ENCODE measurements around the gene DCTN5. TPM values are rescaled to one million over a fixed set of nuclear protein-coding genes. Genes with fewer than 3 reads are reported as not detected.

DCTN5 gene
- total RNA-seq, 2 donors from 2014 or later: 38.8 to 63.6 TPM

DNA sequence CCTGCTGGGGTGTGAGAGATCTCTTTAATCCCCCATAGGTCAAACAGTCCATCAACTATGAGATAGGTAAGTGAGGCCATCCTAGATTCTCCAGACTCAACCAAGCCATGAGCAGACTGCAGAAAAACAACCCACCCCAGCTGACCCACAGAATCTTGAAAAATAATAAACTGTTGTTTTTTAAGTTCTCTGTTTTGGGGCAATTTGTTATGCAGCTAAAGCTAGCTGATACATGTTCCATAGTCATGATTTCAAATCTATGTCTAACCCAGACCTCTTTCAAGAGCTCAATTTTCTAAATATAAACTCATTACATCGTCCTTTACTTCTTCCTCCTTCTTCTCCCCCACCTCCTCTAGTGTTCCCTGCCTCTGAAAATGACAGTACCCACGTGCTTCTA is 61.7 kb downstream of the DCTN5 start:
- Histone ChIP-seq H3K4me3 (no peak overlapping the region), H3K4me1 (replicated peaks) (no peaks in the 10 kb centered on the region), H3K9me3 (no peaks in the 10 kb centered on the region), H3K27ac (no peak overlapping the region), H3K27me3 (replicated peaks; ENCODE audit: insufficient read depth) (no peaks in the 10 kb centered on the region), H3K36me3 (no peaks in the 10 kb centered on the region)
- TF ChIP-seq, protein P1, sequence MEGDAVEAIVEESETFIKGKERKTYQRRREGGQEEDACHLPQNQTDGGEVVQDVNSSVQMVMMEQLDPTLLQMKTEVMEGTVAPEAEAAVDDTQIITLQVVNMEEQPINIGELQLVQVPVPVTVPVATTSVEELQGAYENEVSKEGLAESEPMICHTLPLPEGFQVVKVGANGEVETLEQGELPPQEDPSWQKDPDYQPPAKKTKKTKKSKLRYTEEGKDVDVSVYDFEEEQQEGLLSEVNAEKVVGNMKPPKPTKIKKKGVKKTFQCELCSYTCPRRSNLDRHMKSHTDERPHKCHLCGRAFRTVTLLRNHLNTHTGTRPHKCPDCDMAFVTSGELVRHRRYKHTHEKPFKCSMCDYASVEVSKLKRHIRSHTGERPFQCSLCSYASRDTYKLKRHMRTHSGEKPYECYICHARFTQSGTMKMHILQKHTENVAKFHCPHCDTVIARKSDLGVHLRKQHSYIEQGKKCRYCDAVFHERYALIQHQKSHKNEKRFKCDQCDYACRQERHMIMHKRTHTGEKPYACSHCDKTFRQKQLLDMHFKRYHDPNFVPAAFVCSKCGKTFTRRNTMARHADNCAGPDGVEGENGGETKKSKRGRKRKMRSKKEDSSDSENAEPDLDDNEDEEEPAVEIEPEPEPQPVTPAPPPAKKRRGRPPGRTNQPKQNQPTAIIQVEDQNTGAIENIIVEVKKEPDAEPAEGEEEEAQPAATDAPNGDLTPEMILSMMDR (IDR thresholded peaks at IDR 0.05): no peak
- TF ChIP-seq POLR2AphosphoS5 (IDR thresholded peaks at IDR 0.05) (no peak), POLR2A (IDR thresholded peaks at IDR 0.05) (no peak)
- WGBS: 78% methylated on average over 2 of the region's 2 CpGs
- intact Hi-C loops (cut with DNase I): no loop called here
- DNase-seq (ENCODE audit: low spot score): no peak

DNA sequence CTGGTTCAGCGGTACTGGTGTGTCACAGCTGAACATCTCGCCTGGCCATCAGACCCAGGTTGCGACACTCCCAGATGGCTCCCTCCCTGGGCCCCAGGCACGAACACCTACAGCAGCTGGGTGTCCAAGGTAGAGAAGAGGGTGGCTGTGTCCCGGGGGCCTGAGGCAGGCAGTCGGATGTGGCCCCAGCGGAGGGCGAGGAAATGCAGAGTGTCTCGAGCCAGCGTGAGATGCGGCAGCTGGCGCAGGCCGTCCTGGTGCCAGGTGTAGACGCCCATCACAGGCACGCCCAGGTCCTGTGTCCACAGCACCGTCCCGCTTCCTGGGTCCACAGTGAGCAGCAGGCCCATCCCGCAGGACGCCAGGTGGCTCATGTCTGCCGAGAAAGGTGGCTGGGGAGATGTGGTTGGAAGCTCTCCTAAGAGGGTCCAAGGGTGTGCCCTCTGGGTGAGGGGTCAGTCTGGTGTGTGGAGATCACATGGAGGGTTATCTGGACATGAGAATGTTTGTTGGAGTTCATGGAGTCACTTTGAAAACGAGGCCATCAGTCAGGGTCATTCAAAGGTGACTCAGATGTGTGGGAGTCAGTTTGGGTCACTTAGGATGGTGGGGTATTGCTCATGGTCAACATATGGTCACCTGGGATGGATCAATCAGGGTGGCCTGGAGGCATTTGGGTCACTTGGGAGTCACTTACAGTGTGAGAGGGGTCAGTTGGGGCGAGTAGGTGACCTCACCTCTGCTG is 63.7 kb downstream of the DCTN5 start:
- Histone ChIP-seq H3K27ac (no peak overlapping the region), H3K9me3 (no peaks in the 10 kb centered on the region), H3K27me3 (replicated peaks; ENCODE audit: insufficient read depth) (no peaks in the 10 kb centered on the region), H3K36me3 (no peaks in the 10 kb centered on the region), H3K4me1 (replicated peaks) (no peaks in the 10 kb centered on the region), H3K4me3 (no peak overlapping the region)
- DNase-seq (ENCODE audit: low spot score): no peak
- 91% methylated on average over 19 of the region's 22 CpGs for WGBS
- TF ChIP-seq POLR2A (IDR thresholded peaks at IDR 0.05) (no peak), POLR2AphosphoS5 (IDR thresholded peaks at IDR 0.05) (no peak)
- TF ChIP-seq, protein P1 (IDR thresholded peaks at IDR 0.05): no peak
- intact Hi-C loops (cut with DNase I): no loop called here

DNA sequence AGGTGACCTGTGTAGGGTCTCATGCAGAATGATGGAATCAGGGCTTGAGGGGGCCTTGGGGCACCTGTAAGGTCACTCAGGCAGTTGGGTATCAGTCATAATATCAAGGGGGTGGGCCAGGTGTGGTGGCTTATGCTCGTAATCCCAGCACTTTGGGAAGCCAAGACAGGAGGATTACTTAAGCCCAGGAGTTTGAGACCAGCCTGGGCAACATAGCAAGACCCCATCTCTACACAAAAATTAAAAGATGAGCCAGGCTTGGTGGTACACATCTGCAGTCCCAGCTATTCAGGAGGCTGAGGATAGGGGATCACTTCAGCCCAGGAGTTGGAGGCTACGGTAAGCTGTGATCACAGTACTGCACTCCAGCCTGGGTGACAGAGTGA is 64.2 kb downstream of the DCTN5 start:
- TF ChIP-seq POLR2AphosphoS5 (IDR thresholded peaks at IDR 0.05) (no peak), POLR2A (IDR thresholded peaks at IDR 0.05) (no peak)
- TF ChIP-seq, protein P1 (IDR thresholded peaks at IDR 0.05): no peak
- intact Hi-C loops (cut with DNase I): no loop called here
- H3K9me3 ChIP-seq: no peaks in the 10 kb centered on the region
- H3K4me1 ChIP-seq (replicated peaks): no peaks in the 10 kb centered on the region
- no peaks in the 10 kb centered on the region for H3K27me3 ChIP-seq (replicated peaks; ENCODE audit: insufficient read depth)
- H3K36me3 ChIP-seq: no peaks in the 10 kb centered on the region
- 91% methylated on average over 2 of the region's 2 CpGs for WGBS
- H3K4me3 ChIP-seq: no peak overlapping the region
- no peak overlapping the region for H3K27ac ChIP-seq
- DNase-seq (ENCODE audit: low spot score): no peak

DNA sequence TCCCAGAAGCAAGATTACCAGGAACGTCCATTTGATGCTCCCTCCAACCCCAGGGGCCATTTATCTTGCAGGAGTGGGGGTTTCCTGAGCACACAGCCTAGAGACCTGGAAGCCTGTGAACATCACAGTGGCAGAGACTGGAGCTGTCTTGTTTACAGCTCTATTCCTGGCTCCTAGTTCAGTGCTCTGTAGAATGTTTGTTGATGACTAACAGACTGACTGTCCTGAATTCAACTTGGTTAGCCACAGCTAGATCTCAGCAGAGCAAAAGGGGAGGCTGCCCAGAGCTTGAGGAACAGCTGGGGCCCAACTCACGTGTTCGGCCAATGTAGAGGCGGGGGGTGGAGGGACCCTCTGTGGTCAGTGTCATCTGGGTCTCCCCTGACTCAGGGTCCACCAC is 65.2 kb downstream of the DCTN5 start:
- Histone ChIP-seq H3K4me1 (replicated peaks) (no peaks in the 10 kb centered on the region), H3K9me3 (no peaks in the 10 kb centered on the region), H3K27me3 (replicated peaks; ENCODE audit: insufficient read depth) (no peaks in the 10 kb centered on the region), H3K27ac (no peak overlapping the region), H3K4me3 (no peak overlapping the region), H3K36me3 (no peaks in the 10 kb centered on the region)
- intact Hi-C loops (cut with DNase I): no loop called here
- no peak for TF ChIP-seq POLR2A (IDR thresholded peaks at IDR 0.05)
- no peak for TF ChIP-seq POLR2AphosphoS5 (IDR thresholded peaks at IDR 0.05)
- TF ChIP-seq, protein P1 (IDR thresholded peaks at IDR 0.05): no peak
- WGBS: 83% methylated on average over 4 of the region's 4 CpGs
- DNase-seq (ENCODE audit: low spot score): no peak

DNA sequence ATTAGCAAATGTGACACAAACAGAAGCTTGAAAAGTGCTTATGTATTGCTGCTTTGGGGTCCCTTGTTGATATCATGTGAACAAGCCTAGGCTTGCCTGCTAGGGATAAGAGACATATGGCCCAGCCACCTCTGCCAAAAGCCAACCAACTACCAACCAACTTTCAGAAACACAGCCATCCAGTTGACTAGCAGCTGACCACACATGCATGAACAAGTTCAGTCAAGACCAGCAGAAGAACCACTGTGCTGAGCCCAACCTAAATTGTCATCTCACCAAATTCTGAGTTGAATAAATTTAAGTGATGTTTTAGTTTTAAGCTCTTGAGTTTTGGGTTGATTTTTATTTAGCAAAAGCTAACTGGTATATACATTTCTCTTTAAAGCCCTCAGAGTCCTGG is 68.3 kb downstream of the DCTN5 start:
- Histone ChIP-seq H3K9me3 (no peaks in the 10 kb centered on the region), H3K36me3 (no peaks in the 10 kb centered on the region), H3K4me3 (no peak overlapping the region), H3K4me1 (replicated peaks) (no peaks in the 10 kb centered on the region), H3K27me3 (replicated peaks; ENCODE audit: insufficient read depth) (peaks cover 9% of the 10 kb centered on the region), H3K27ac (no peak overlapping the region)
- intact Hi-C loops (cut with DNase I): no loop called here
- no peak for DNase-seq (ENCODE audit: low spot score)
- TF ChIP-seq POLR2A (IDR thresholded peaks at IDR 0.05) (no peak), POLR2AphosphoS5 (IDR thresholded peaks at IDR 0.05) (no peak)
- TF ChIP-seq, protein P1 (IDR thresholded peaks at IDR 0.05): no peak
